HCT116 (cell line): ENCODE measurements around the gene RBM38. TPM values are rescaled to one million over a fixed set of nuclear protein-coding genes. Genes with fewer than 3 reads are reported as not detected.
A peak's percentile ranks its signal among the peaks of the same experiment; 100 is the strongest.

Experiments used
- ATAC-seq: fragments of 200-7000 bp; cut with Tn5 transposase; 2 replicates; pipeline ENCODE4 v1.9.1; 2020; ENCODE audit warnings: mild to moderate bottlenecking, moderate library complexity
- BruUV-seq: library from RNA; stranded (reverse); fragments of 400-500 nt; replicated peaks from 2 replicates; lab custom pipeline; 2021; lab: Mats Ljungman, UMichigan
- CTCF ChIA-PET: fragments of 300-600 bp; sonication (Branson Sonifier 250); formaldehyde crosslinking; loops from one replicate; lab custom pipeline; 2021; ENCODE audit warnings: antibody characterized with exemption; lab: Charles Lee
- POLR2A ChIA-PET: fragments of 300-600, 350-600 bp; sonication (Branson Sonifier 250); formaldehyde crosslinking; loops from one replicate; lab custom pipeline; 2021; ENCODE audit warnings: antibody characterized with exemption; lab: Charles Lee
- RAD21 ChIA-PET, 2 experiments: fragments of 300-600 bp; sonication (Branson Sonifier 250); formaldehyde crosslinking; loops; one replicate each; lab custom pipeline; 2023; ENCODE audit warnings: low total read pairs in 2 of 2; ENCODE audit not compliant: uncharacterized antibody in 2 of 2, unreplicated experiment in 2 of 2, low non-redundant PET in 1 of 2; lab: Charles Lee
- DNase-seq: peaks from one replicate; pipeline ENCODE4 v3.0.0-alpha.2; 2010; ENCODE audit warnings: low read depth, low spot score
- H2AFZ ChIP-seq: fragments of 200-600 bp; shearing (Covaris generic), sonication (generic); 2 replicates; pipeline ENCODE4 v1.6.1; 2017; ENCODE audit warnings: low read depth, mixed run types, mixed read lengths, antibody characterized with exemption, low read length; ENCODE audit not compliant: poor library complexity, severe bottlenecking
- H3K27ac ChIP-seq: 2 replicates; pipeline ENCODE4 v1.5.1; 2012; ENCODE audit warnings: low read depth, low read length
- H3K27me3 ChIP-seq: fragments of 200-600 bp; sonication (generic); 2 replicates; pipeline ENCODE4 v1.6.1; 2016; ENCODE audit warnings: mixed run types, low read length, mixed read lengths; ENCODE audit not compliant: insufficient read depth
- H3K36me3 ChIP-seq, 2 experiments: fragments of 200-500 bp in 1 of 2; fragments of 200-600 bp in 1 of 2; sonication (Bioruptor generic) in 1 of 2; sonication (generic) in 1 of 2; 2 replicates each; pipeline versions ENCODE4 v1.5.1 to v1.6.1; 2014 to 2016; ENCODE audit warnings: low read length in 2 of 2, inconsistent platforms in 1 of 2, mixed read lengths in 1 of 2, mixed run types in 1 of 2; ENCODE audit not compliant: insufficient read depth in 2 of 2, control insufficient read depth in 1 of 2
- H3K4me1 ChIP-seq, 2 experiments: fragments of 200-600 bp in 1 of 2; sonication (generic) in 1 of 2; 2 replicates each; pipeline versions ENCODE4 v1.5.1 to v1.6.1; 2012 to 2017; ENCODE audit warnings: low read length in 2 of 2, inconsistent platforms in 1 of 2, mild to moderate bottlenecking in 1 of 2, mixed read lengths in 1 of 2, mixed run types in 1 of 2, moderate library complexity in 1 of 2; ENCODE audit not compliant: insufficient read depth in 2 of 2, control insufficient read depth in 1 of 2
- H3K4me2 ChIP-seq: fragments of 200-600 bp; sonication (generic); 2 replicates; pipeline ENCODE4 v1.6.1; 2017; ENCODE audit warnings: mixed run types, low read length, mixed read lengths
- H3K4me3 ChIP-seq, 2 experiments: fragments of 200-600 bp in 1 of 2; sonication (generic) in 1 of 2; replicated peaks in 1 of 2; 2 replicates each; pipeline ENCODE4 v1.5.1; 2011 to 2016; ENCODE audit warnings: low read length in 2 of 2, control low read depth in 1 of 2, low read depth in 1 of 2, mild to moderate bottlenecking in 1 of 2, mixed read lengths in 1 of 2, mixed run types in 1 of 2
- H3K79me2 ChIP-seq: fragments of 200-600 bp; sonication (generic); 2 replicates; pipeline ENCODE4 v1.6.1; 2017; ENCODE audit warnings: mild to moderate bottlenecking, mixed run types, low read length, moderate library complexity, mixed read lengths; ENCODE audit not compliant: insufficient read depth
- H3K9ac ChIP-seq: fragments of 200-600 bp; sonication (generic); 2 replicates; pipeline ENCODE4 v1.6.1; 2016; ENCODE audit warnings: low read length, mixed read lengths
- H3K9me2 ChIP-seq: fragments of 200-600 bp; sonication (generic), shearing (Covaris generic); 2 replicates; pipeline ENCODE4 v1.6.1; 2017; ENCODE audit warnings: mixed run types, mild to moderate bottlenecking, moderate library complexity; ENCODE audit not compliant: insufficient read depth
- H3K9me3 ChIP-seq, 2 experiments: fragments of 200-500 bp in 1 of 2; fragments of 200-600 bp in 1 of 2; sonication (Bioruptor generic) in 1 of 2; sonication (generic) in 1 of 2; 2 replicates each; pipeline ENCODE4 v1.6.1; 2014 to 2017; ENCODE audit warnings: low read length in 2 of 2, mixed read lengths in 2 of 2, inconsistent platforms in 1 of 2, low read depth in 1 of 2, mild to moderate bottlenecking in 1 of 2, mixed run types in 1 of 2, moderate library complexity in 1 of 2; ENCODE audit not compliant: control insufficient read depth in 1 of 2, insufficient read depth in 1 of 2
- H4K20me1 ChIP-seq: fragments of 200-600 bp; sonication (generic), shearing (Covaris generic); 2 replicates; pipeline ENCODE4 v1.6.1; 2017; ENCODE audit warnings: mixed run types, mild to moderate bottlenecking, moderate library complexity; ENCODE audit not compliant: insufficient read depth
- CBX3 ChIP-seq: IDR thresholded peaks from 2 replicates; pipeline ENCODE4 v1.6.1; 2012; ENCODE audit warnings: low read depth
- CEBPB ChIP-seq: IDR thresholded peaks from 2 replicates; pipeline ENCODE4 v1.6.1; 2012; ENCODE audit warnings: low read depth
- EGR1 ChIP-seq: IDR thresholded peaks from 2 replicates; pipeline ENCODE4 v1.6.1; 2012; ENCODE audit warnings: low read depth
- ELF1 ChIP-seq: IDR thresholded peaks from 2 replicates; pipeline ENCODE4 v1.6.1; 2012; ENCODE audit warnings: low read depth, borderline replicate concordance
- EZH2 ChIP-seq: fragments of 200-600 bp; sonication (generic); IDR thresholded peaks from 2 replicates; pipeline ENCODE4 v1.6.1; 2017; ENCODE audit warnings: antibody characterized with exemption, mixed run types
- EZH2phosphoT487 ChIP-seq: fragments of 200-600 bp; IDR thresholded peaks from 2 replicates; pipeline ENCODE4 v1.6.1; 2018; ENCODE audit warnings: antibody characterized with exemption, borderline replicate concordance
- FOSL1 ChIP-seq: IDR thresholded peaks from 2 replicates; pipeline ENCODE4 v1.6.1; 2012; ENCODE audit warnings: low read depth
- JUND ChIP-seq: IDR thresholded peaks from 2 replicates; pipeline ENCODE4 v1.6.1; 2012
- POLR2A ChIP-seq: IDR thresholded peaks from 2 replicates; pipeline ENCODE4 v1.7.0; 2011; ENCODE audit warnings: borderline replicate concordance; ENCODE audit not compliant: insufficient read depth, insufficient read length; ENCODE audit errors: extremely low read depth
- POLR2AphosphoS5 ChIP-seq: IDR thresholded peaks from 2 replicates; pipeline ENCODE4 v1.6.1; 2011; ENCODE audit warnings: mild to moderate bottlenecking, low read depth, low read length, moderate library complexity
- REST ChIP-seq: IDR thresholded peaks from 2 replicates; pipeline ENCODE4 v1.6.1; 2012; ENCODE audit warnings: low read depth
- TCF7L2 ChIP-seq: IDR thresholded peaks from 2 replicates; pipeline ENCODE4 v1.7.0; 2011; ENCODE audit warnings: borderline replicate concordance, inconsistent platforms; ENCODE audit not compliant: insufficient read depth, insufficient read length; ENCODE audit errors: extremely low read depth
- YY1 ChIP-seq: IDR thresholded peaks from 2 replicates; pipeline ENCODE4 v1.6.1; 2011; ENCODE audit warnings: low read length, low read depth, moderate library complexity, mild to moderate bottlenecking; ENCODE audit not compliant: insufficient replicate concordance; ENCODE audit errors: extremely low read depth
- ZNF274 ChIP-seq: fragments of 200-500 bp; sonication (Bioruptor generic); IDR thresholded peaks from 2 replicates; pipeline ENCODE4 v1.6.1; 2014; ENCODE audit warnings: mild to moderate bottlenecking, low read depth, low read length, inconsistent platforms
- intact Hi-C: fragments of 100-400 bp; cut with micrococcal nuclease; formaldehyde crosslinking; loops from 2 replicates; pipeline ENCODE4 v1.10.0; 2022
- total RNA-seq: library from RNA; stranded (reverse); gene quantifications from one replicate; pipeline ENCODE4 v1.2.1, GENCODE V29; 2021; ENCODE audit not compliant: unreplicated experiment
- TF ChIP-seq, protein P1 (sequence below): IDR thresholded peaks from 2 replicates; pipeline ENCODE4 v1.6.1; 2011; ENCODE audit warnings: mild to moderate bottlenecking, low read length, moderate library complexity; ENCODE audit not compliant: insufficient replicate concordance; ENCODE audit errors: extremely low read depth
- TF ChIP-seq, protein P2 (sequence below): IDR thresholded peaks from 2 replicates; pipeline ENCODE4 v1.6.1; 2012
- TF ChIP-seq, protein P3 (sequence below), 3 experiments: fragments of 200-600 bp in 1 of 3; sonication (generic) in 1 of 3; IDR thresholded peaks in 2 of 3; conservative IDR thresholded peaks in 1 of 3; 2 replicates each; pipeline ENCODE4 v1.5.1; 2012 to 2017; ENCODE audit warnings: low read depth in 2 of 3, low read length in 2 of 3, antibody characterized with exemption in 1 of 3, borderline replicate concordance in 1 of 3, control low read depth in 1 of 3, mild to moderate bottlenecking in 1 of 3, mixed read lengths in 1 of 3, mixed run types in 1 of 3, moderate library complexity in 1 of 3; ENCODE audit not compliant: insufficient read depth in 1 of 3
- TF ChIP-seq, protein P4 (sequence below): IDR thresholded peaks from 2 replicates; pipeline ENCODE4 v1.6.1; 2012

The RBM38 gene
- total RNA-seq, 1 experiment from 2014 or later = 36.2 TPM

GRCh38 chr20:57361517-57361916 lies 29.7 kb upstream of the RBM38 start:
- ChIA-PET RAD21 (no interaction called here), POLR2A (no interaction called here), CTCF (no interaction called here)
- H3K79me2 ChIP-seq = no peaks in the 10 kb centered on the region; the same call in none of the 2 replicates
- peak; percentile 44; the same call in 1 of the 2 replicates for ATAC-seq
- no peak overlapping the region for H2AFZ ChIP-seq
- H3K9me3 ChIP-seq = no peaks in the 10 kb centered on the region
- no peak overlapping the region for H3K4me2 ChIP-seq
- TF ChIP-seq ELF1 (no peak), FOSL1 (no peak), POLR2AphosphoS5 (no peak), CEBPB (no peak), ZNF274 (no peak), EZH2 (no peak), CBX3 (no peak), EZH2phosphoT487 (no peak), EGR1 (no peak), YY1 (no peak), JUND (no peak), POLR2A (no peak), TCF7L2 (no peak), REST (no peak)
- TF ChIP-seq, protein P1, sequence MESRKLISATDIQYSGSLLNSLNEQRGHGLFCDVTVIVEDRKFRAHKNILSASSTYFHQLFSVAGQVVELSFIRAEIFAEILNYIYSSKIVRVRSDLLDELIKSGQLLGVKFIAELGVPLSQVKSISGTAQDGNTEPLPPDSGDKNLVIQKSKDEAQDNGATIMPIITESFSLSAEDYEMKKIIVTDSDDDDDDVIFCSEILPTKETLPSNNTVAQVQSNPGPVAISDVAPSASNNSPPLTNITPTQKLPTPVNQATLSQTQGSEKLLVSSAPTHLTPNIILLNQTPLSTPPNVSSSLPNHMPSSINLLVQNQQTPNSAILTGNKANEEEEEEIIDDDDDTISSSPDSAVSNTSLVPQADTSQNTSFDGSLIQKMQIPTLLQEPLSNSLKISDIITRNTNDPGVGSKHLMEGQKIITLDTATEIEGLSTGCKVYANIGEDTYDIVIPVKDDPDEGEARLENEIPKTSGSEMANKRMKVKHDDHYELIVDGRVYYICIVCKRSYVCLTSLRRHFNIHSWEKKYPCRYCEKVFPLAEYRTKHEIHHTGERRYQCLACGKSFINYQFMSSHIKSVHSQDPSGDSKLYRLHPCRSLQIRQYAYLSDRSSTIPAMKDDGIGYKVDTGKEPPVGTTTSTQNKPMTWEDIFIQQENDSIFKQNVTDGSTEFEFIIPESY = no peak
- TF ChIP-seq, protein P2, sequence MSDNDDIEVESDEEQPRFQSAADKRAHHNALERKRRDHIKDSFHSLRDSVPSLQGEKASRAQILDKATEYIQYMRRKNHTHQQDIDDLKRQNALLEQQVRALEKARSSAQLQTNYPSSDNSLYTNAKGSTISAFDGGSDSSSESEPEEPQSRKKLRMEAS = no peak
- TF ChIP-seq, protein P3, sequence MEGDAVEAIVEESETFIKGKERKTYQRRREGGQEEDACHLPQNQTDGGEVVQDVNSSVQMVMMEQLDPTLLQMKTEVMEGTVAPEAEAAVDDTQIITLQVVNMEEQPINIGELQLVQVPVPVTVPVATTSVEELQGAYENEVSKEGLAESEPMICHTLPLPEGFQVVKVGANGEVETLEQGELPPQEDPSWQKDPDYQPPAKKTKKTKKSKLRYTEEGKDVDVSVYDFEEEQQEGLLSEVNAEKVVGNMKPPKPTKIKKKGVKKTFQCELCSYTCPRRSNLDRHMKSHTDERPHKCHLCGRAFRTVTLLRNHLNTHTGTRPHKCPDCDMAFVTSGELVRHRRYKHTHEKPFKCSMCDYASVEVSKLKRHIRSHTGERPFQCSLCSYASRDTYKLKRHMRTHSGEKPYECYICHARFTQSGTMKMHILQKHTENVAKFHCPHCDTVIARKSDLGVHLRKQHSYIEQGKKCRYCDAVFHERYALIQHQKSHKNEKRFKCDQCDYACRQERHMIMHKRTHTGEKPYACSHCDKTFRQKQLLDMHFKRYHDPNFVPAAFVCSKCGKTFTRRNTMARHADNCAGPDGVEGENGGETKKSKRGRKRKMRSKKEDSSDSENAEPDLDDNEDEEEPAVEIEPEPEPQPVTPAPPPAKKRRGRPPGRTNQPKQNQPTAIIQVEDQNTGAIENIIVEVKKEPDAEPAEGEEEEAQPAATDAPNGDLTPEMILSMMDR (IDR thresholded peaks at IDR 0.05 in 2 of 3, conservative IDR thresholded peaks at IDR 0.05 in 1 of 3; ENCODE audit: borderline replicate concordance in 1 of 3, insufficient read depth in 1 of 3, low read depth in 2 of 3, low read length in 2 of 3) = no peak
- TF ChIP-seq, protein P4, sequence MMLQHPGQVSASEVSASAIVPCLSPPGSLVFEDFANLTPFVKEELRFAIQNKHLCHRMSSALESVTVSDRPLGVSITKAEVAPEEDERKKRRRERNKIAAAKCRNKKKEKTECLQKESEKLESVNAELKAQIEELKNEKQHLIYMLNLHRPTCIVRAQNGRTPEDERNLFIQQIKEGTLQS = no peak
- no peaks in the 10 kb centered on the region for H3K9me2 ChIP-seq
- no peaks in the 10 kb centered on the region for H3K4me1 ChIP-seq
- H3K27me3 ChIP-seq = no peaks in the 10 kb centered on the region
- DNase-seq = no peak
- peaks cover 22 to 43% of the 10 kb centered on the region in 2 experiments; a peak in 3 of 4 replicates for H3K36me3 ChIP-seq
- peak overlapping the region; percentile 29; the same call in 1 of the 2 replicates for H3K27ac ChIP-seq
- no TSS peak for BruUV-seq
- H3K4me3 ChIP-seq = no peak overlapping the region
- H3K9ac ChIP-seq = no peak overlapping the region
- peaks cover 7% of the 10 kb centered on the region for H4K20me1 ChIP-seq
- intact Hi-C loops = no loop called here
